A204.1 (cell line): ENCODE measurements around the gene EGLN3.
"Not testable (repeated sequence)": the region's sequence is repeated elsewhere in the genome, so short reads cannot be mapped to it uniquely, and the experiment has no call there.

Experiments used
- FAIRE-seq: peaks from 2 replicates; lab custom pipeline; 2012; peaks lifted over from hg19 to GRCh38; lab: Jason Lieb, UNC

The EGLN3 gene

DNA sequence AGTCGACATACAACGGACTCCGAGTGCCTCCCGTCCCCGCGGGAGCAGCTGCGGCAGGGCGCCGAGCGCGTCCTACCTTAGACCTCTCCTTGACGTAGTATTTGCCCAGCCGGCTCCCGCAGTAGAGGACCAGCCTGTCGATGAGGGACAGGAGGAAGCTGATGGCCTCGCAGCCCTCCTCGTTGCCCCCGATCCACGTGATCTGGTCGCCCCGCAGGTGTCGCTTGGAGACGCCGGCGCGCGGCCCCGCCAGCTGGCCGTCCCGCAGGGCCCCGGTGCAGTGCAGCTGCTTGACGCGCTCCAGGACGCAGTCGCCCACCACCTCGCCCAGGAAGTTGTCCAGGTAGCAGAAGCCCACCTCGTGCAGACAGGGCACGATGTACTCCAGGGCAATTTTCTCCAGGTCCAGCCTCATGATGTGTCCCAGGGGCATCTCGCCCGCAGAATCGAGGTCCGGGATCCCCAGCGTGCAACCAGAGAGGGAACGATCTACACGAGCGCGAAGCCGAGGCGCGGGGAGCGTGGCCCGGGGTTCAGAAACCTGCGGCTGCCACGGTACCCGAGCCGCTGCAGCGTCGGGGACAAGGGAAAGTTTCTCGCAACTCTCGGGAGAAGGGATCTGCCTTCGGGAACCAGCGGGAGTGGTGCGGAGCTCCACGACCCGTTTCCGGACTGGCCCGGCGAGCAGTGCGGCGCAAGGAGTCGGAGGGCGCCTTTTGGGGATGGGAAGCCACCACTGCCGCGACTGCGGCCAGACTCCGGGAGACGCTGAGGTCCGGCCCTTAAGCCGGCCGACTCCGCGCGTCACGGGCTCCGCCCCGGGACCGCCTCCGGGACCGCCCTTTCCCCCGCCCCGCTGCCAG, at the start of gene EGLN3:
Gene EGLN3, minus strand, starts transcription at position 755 of the 863 bp plus-strand sequence. Its CDS starts 322 bp downstream, at position 433.
- no peak for FAIRE-seq

DNA sequence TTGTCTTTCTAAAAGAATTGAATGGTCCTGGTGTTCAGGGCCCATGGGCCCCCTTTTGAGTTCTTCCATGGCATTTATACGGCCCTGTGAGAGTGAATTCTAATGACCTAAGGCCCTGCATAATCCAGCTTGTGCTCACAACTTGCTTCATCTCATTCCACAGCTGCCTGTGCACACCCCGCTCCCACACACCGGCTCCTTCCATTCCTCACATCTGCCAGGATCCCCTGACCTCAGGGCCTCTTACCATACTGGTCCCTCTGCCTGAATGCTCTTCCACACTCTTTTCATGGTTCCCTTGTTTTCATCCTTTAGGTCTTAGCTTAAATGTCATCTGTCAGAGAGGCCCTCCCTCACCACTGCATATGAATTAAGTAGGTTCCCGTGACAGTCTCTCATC, 49.5 kb upstream of the EGLN3 start:
- no peak for FAIRE-seq

DNA sequence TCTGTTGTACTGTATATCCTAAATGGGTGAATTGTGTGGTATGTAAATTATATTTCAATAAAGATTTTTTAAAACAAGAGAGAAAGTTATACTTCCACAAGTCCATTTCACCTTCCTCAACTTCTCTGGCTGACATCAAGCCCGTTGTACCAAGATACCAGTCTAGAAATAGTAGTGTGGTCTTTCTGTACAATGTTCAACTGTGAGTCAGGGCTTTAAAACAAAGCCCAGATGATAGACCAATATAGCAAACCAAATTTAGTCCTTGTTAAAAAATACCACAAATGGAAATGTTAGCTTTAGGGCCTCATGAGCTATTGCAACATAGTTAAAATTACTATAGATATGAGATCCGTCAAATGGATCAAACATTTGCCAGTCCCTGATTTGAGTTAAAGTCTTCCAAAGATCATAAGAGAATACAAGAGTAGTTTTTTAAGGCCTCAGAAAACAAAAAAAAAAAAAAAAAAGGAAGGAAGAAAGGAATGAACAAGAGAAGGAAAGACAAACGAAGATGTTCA, 49.0 kb upstream of the EGLN3 start:
- no peak for FAIRE-seq

DNA sequence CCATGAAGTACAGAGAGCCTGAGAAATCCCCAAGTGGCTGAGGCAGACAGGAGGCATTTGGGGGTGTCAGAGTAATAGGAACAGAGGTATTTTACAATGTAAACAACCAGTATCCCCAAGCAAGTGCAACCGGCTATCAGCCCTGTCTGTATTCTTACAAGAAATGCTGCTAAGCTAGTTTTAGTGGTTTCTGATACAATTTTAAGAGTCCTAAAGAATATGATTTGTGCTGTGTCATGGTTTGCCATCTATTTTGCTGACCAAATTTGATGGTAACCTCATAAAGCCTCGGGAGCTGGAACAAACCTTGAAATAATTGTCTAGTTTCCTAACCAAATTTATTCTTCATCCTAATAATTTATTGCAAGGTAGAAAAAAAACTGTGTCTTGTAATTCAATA, 46.7 kb upstream of the EGLN3 start:
- FAIRE-seq, result no peak

DNA sequence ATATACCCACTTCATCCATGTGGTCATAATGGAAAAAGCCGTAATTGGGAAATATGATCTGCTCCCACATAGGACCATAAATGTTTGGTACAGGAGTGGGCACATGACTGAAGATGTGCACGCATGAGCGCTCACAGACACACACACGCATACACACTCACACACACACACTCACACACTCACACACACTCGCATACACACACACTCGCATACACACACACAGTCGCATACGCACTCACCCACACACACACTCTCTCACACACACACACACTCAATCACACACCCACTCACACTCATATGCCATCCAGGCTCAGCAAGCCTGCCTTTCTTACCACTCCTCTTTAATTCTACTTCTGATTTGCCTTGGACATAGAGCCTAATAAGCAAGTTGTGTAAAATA, 45.6 kb upstream of the EGLN3 start:
- no peak for FAIRE-seq

DNA sequence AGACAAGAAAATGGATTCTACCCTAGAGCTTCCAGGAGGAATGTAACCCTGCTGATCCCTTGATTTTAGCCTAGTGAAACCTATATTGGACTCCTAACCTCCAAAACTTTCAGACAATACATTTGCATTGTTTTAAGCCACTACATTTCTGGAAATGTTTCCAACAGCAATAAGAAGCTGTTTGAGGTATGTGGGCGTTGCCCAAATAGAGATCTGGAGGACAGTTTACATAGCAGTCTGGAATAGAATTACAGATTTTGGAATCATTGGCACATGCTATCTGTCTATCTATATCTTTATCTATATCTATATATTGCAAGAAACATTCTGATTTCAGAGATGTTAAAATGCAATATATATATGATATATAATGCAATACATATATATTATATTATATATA, 42.4 kb upstream of the EGLN3 start:
- no peak for FAIRE-seq

DNA sequence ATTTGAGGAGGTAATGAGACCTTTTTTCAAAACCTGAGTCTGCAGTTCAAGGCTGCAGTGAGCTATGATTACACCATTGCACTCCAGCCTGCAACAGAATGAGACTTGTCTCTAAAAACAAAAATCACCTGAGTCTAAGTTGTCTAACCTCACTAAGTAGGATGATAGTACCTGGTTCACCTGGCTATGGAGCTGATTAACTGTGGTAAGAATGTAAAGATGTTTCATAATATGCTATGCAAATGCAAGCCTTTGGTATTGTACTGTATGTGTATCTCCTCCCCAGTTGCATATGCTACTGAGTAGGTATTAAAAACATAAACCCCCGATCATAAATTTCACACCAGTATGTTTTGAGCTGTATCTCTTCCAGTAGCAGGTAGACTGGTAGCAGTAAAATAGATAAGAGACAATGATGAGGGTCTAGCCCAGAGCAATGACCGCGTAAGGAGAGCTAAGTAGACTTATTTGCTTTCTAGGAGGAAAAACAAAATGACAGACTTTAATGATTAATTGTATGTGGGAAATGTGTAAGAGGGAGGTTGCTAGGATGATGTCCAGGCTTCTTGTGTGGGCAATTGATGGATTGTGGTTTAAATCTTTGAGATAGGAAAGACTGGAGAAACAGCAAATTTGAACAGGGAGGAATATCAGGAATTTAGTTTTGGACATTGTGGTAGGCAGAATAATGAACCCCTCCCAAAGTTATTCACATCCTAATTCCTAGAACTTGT, 41.6 kb upstream of the EGLN3 start:
- no peak for FAIRE-seq

DNA sequence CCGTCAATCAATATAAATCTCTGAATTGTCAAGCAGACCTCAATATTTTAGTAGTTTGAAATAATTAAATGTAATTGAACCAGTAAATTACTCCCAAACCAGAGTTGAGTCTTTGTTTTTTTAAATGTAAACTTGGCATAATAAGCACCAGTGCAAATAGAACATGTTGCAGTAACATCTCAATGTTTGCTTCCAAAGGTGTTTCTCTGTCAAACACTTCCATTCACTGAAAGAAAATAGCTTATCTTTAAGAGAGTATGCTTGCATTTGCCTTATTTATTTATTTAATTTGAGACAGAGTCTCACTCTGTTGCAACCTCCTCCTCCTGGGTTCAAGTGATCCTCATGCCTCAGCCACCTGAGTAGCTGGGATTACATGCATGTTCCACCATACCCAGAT, 39.9 kb upstream of the EGLN3 start:
- FAIRE-seq, result no peak

DNA sequence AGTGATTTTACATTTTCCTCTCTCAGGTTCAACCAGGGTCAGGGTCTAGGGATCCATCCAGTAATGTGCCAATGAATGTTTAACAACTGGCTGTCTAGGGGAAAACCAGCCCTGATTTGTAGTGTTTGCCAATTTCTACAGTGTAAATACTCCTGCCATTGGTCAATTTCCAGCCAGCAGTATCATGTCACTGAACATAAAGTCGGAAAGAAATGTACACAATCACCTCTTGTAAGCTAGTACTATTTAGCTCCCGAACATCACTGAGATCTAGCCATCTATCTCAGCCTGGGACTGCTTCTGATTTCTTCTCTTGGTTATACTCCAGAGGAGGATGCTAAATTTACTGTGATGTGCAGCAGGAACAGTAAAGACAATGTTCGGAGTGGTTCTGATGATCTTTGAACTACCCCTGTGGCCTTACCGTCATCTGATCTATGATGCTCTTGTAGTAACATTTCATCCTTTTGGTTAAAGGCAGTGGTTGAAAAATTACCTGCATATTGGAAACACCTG, 36.7 kb upstream of the EGLN3 start:
- no peak for FAIRE-seq

DNA sequence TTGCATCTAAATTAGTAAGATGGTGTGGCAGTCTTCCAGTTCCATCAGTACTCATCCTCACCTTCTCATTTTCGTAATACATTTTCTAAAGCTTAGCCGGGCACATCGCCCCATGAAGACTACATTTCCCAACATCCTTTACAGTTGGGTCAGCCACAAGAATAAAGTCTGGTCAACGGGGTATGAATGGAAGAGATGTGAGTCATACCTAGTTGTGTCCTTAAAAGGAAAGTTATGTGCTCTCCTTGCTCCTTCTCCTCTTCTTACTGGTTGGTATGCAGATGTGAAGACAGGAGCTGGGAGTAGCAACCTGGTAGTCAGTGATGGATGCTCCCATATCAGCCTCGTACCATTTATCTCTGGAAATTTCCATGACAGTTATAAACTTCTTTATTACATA, 35.9 kb upstream of the EGLN3 start:
- no peak for FAIRE-seq

DNA sequence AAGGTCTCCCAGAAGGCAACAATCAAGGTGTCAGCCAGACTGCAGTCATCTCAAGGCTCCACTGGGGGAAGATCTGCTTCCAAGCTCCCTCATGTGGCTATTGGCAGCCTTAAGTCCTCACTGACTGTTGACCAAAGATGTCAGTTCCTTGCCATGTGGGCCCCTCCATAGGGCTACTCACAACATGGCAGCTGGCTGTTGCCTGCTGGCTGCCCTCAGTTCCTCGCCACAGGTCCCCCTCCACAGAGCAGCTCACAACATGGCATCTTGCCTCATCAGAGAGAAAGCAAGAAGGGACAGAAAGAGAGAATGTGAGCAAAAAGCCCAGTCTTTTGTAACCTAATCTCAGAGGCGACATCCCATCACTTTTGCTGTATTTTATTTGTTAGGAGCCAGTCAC, 34.4 kb upstream of the EGLN3 start:
- FAIRE-seq, result no peak

DNA sequence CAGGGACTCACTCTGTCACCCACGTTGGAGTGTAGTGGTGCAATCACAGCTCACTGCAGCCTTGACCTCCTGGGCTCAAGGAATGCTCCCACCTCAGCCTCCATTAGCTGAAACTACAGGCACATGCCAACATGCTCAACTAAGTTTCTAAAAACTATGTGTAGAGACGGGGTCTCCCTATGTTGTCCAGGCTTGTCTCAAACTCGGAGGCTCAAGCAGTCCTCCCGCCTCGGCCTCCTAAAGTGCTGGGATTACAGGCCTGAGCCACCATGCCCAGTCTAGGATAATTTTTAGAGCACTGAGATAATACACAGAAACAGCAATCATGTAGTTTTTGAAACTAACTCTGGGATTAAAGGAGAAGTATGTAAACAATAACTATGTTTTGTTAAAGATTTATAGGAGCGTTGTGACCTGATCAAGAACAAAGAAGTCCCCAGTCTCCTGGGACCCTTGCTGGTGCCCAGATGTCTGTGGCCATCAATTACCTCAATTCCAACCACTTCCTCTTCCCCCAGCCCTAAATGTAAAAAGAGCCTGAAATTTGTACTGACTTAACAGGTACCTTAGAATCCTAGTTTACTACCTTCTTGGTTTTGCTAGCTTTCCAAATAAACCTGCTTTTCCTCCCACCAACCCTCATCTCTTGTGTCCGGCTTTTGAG, 28.9 kb upstream of the EGLN3 start:
- no peak for FAIRE-seq

DNA sequence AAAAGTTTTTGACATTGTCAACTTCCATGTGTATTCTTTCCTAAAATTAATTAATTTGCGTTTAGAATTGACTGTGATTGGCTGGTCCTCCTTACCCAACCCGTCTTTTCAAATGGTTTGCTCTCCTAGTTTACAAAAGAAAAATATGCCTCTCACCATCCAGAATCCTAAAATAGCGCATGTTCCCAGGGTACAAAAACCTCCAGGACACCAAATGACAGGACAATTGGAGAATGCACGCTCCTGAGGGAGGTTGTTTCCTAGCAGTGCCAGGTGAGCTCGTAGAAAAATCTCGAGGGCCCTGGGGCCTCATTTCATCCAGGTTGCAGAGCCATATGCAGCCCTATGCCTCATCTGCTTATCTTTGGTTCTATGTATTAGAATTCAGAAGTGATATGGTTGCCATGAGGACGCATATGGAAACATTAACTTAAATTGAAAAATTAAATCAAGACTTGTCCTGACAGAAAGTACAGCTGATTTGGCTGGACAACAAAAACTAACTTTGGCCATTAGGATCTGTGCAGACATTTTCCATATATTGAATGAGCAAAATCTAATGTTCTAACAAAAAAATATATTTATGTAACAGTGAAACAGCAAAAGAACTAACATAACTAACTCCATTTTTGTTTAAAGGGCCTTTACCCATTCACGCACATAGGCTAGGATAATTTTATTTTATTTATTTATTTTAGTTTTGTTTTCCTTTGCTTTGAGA, 28.2 kb upstream of the EGLN3 start:
- no peak for FAIRE-seq

DNA sequence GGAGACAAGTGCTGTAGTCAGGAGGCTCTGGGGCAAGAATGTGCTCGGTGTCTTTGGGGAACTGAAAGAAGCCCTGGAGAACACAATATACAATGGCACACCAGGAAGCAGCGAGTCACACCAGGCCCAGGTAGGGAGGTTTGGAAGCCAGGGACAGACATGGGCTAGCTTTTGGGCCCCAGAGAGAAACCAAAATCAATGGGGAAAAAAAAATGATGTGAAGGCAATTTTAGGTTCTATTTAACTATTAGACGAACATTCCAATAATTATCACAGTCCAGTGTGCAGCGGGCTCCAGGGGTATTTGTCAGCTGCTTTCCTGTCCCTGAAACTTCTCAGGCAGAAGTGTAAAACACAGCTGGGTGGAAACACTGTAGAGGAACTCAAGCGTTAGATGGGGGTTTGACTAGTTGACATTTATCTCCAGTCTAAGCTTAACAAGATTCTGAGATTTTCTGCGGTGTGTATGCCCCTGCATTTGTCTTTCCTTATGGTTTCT, 21.8 kb upstream of the EGLN3 start:
- no peak for FAIRE-seq

DNA sequence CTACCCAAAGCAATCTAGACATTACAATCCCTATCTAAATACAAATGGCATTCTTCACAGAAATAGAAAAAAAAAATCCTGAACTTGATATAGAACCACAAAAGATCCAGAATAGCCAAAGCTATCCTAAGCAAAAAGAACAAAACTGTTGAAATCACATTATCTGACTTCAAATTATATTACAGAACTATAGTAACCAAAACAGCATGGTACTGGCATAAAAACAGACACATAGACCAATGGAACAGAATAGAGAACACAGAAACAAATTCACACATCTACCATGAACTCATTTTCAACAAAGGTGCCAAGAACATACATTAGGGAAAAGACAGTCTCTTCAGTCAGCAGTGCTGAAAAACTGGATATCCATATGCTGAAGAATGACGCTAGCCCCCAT, 19.0 kb upstream of the EGLN3 start:
- not testable (repeated sequence) for FAIRE-seq

DNA sequence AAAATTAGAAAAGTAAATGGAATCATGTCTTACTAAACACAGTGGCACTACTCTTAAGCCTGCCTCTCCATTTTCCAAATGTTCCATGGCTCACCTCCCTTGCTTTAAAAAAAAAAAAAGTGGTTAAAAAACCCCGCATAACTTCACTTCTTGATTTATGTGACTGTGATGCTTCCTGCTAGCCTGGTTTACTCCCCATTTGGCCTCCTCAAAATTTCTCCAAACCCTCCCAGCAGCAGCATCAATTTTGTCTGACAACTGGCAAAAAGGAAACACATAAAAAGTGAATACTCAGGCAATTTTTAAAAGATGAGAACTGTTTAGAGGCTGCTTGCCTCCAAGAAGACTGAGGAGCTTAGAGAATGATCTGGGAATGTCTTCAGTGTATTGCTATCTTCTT, 17.8 kb upstream of the EGLN3 start:
- no peak for FAIRE-seq

DNA sequence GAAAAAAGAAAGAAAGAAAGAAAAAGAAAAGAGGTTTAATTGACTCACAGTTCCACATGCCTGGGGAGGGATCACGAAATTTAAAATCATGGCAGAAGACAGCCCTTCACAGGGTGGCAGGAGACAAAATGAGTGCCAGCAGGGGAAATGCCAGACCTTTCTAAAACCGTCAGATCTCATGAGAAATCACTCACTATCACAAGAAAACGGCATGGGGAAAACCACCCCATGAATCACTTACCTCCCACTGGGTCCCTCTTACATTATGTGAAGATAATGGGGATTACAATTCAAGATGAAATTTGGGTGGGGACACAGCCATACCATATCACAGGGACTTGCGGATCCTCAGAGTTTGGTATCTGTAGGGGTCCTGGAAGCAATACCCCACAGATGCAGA, 16.3 kb upstream of the EGLN3 start:
- FAIRE-seq, result no peak

DNA sequence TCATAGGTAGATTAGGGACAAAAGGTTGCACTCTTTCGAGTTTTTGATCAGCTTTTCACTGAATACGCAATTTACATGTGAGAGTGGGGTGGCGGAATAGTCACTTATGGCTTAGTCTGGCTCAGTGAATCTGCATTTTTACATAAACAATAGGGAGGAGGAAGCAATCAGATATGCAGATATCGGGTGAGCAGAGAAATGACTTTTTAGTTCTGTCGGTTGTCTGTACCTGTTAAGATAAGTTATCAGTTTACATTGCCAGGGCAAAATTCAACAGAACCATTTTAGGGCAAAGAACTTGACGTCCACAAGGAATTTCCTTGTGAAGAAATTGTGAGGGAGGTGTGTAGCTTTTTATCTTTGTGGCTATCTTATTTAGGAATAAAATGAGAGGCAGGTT, 15.4 kb upstream of the EGLN3 start:
- no peak for FAIRE-seq

DNA sequence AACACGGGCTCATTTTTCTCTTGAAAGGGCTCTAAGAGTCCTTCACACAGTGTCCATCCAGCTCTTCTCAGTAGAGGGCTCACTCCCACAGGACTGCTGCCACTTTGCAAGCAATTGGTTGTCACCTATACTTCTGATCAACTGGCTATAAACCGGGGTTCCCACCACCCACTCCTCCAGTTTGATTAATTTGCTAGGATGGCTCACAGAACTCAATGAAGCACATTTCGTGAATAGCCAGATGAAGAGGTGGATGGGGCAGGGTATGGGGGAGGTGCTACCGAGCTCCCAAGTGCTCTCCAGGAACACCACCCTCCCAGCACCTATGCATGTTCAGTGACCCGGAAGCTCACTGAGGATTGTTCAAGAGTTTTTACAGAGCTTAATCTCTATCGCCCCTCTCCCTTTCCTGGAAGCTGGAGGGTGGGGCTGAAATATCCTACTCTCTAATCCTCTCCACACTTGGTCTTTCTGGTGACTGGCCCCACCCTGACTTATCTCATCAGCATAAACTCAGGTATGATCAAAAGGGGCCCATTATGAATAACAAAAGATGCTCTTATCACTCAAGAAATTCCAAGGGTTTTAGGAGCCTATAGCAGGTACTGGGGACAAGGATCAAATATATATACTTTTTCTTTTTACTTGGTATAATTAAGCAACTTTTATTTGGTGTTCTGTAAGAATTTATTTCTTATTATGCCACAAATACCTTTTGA, 13.9 kb upstream of the EGLN3 start:
- no peak for FAIRE-seq

DNA sequence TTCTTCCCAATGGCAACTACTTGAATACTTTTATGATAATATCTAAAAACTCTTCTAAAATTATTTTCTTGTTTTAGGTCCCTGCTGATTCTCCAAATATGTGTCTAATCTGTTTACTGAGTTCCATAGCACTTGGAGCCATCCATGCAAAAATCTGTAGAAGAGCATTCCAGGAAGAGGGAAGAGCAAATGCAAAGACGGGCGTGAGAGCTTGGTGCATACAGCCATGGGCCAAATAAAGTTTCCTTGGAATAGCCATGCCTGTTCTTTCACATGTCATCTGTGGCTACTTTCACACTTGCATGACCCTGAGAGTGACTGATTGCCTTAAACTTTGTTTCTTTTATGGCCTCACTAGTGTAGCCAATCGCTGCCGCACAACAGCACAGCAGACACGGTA, 13.0 kb upstream of the EGLN3 start:
- no peak for FAIRE-seq

DNA sequence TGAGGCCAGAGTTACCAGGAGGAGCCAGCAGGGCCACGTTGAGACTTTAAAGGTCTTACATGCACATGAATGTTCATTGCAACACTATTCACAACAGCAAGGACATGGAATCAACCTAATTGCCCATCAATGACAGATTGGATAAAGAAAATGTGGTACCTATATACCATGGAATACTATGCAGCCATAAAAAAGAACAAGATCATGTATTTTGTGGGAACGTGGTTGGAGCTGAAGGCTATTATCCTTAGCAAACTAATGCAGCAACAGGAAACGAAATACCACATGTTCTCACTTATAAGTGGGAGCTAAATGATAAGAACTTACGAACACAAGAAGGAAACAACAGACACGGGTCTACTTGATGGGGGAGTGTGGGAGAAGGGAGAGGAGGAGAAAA, 11.6 kb upstream of the EGLN3 start:
- not testable (repeated sequence) for FAIRE-seq
